ENCODE data around the gene ZDHHC7. TPM values are rescaled to one million over a fixed set of nuclear protein-coding genes. Genes with fewer than 3 reads are reported as not detected.

The ZDHHC7 gene
- total RNA-seq, 1 donor from 2014 or later: 26.9 TPM

GRCh38 chr16:84926462-84926861 is 84.9 kb downstream of the ZDHHC7 start:
- Mint-ChIP-seq H3K27ac (no peak overlapping the region), H3K27me3 (peaks cover 3% of the 10 kb centered on the region), H3K4me1 (no peaks in the 10 kb centered on the region), H3K4me3 (no peak overlapping the region), H3K9me3 (no peaks in the 10 kb centered on the region), H3K36me3 (ENCODE audit: low read depth) (no peaks in the 10 kb centered on the region)
- DNase-seq (no peak), ATAC-seq (ENCODE audit: low read depth) (no peak)
- ChIA-PET CTCF (interaction anchor here (1.7 to 2.2 kb wide), 2 partner anchors 25 to 160 kb away, joined by 7 to 10 read pairs; no protein-coding TSS in a partner anchor), POLR2A (no interaction called here)
- intact Hi-C loops (cut with micrococcal nuclease): no loop called here
- no peak for TF ChIP-seq CTCF (IDR thresholded peaks at IDR 0.05)

GRCh38 chr16:84925773-84926372 is 85.5 kb downstream of the ZDHHC7 start:
- CTCF ChIA-PET: interaction anchor here (1.7 to 2.2 kb wide), 2 partner anchors 26 to 161 kb away, joined by 7 to 10 read pairs; no protein-coding TSS in a partner anchor
- TF ChIP-seq CTCF (IDR thresholded peaks at IDR 0.05): no peak

GRCh38 chr16:84925092-84925772 is 86.1 kb downstream of the ZDHHC7 start:
- POLR2A ChIA-PET: no interaction called here
- intact Hi-C loops (cut with micrococcal nuclease): loop anchor here (1.0 kb wide), 3 partner anchors 27 to 161 kb away; no protein-coding TSS in a partner anchor
- Mint-ChIP-seq H3K36me3 (ENCODE audit: low read depth) (no peaks in the 10 kb centered on the region), H3K9me3 (no peaks in the 10 kb centered on the region), H3K27me3 (peaks cover 3% of the 10 kb centered on the region), H3K27ac (no peak overlapping the region), H3K4me1 (no peaks in the 10 kb centered on the region), H3K4me3 (no peak overlapping the region)
- TF ChIP-seq CTCF (IDR thresholded peaks at IDR 0.05): no peak
- DNase-seq: peak; percentile 62
- CTCF ChIA-PET: interaction anchor here (0.6 to 2.2 kb wide), 6 partner anchors 26 to 304 kb away, joined by 3 to 10 read pairs (median 5); no protein-coding TSS in a partner anchor
- ATAC-seq (ENCODE audit: low read depth): no peak

More at GRCh38 chr16:84925773-84926372, 85.5 kb downstream of the ZDHHC7 start:
- Mint-ChIP-seq H3K36me3 (ENCODE audit: low read depth) (no peaks in the 10 kb centered on the region), H3K9me3 (no peaks in the 10 kb centered on the region), H3K27ac (no peak overlapping the region), H3K4me1 (no peaks in the 10 kb centered on the region), H3K4me3 (no peak overlapping the region), H3K27me3 (peaks cover 3% of the 10 kb centered on the region)
- intact Hi-C loops (cut with micrococcal nuclease): loop anchor here (1.0 kb wide), 3 partner anchors 26 to 160 kb away; no protein-coding TSS in a partner anchor
- DNase-seq: no peak
- no peak for ATAC-seq (ENCODE audit: low read depth)
- POLR2A ChIA-PET: no interaction called here

- ChIA-PET CTCF (interaction anchor here (0.6 to 2.2 kb wide), 5 partner anchors 27 to 304 kb away, joined by 3 to 10 read pairs (median 4); no protein-coding TSS in a partner anchor), POLR2A (no interaction called here)
- Mint-ChIP-seq H3K9me3 (no peaks in the 10 kb centered on the region), H3K27ac (no peak overlapping the region), H3K36me3 (ENCODE audit: low read depth) (no peaks in the 10 kb centered on the region), H3K27me3 (peaks cover 7% of the 10 kb centered on the region), H3K4me1 (no peaks in the 10 kb centered on the region), H3K4me3 (no peak overlapping the region)
- DNase-seq: no peak
- intact Hi-C loops (cut with micrococcal nuclease): loop anchor here (1.0 kb wide), 3 partner anchors 28 to 162 kb away; no protein-coding TSS in a partner anchor
- TF ChIP-seq CTCF (IDR thresholded peaks at IDR 0.05): no peak
- ATAC-seq (ENCODE audit: low read depth): no peak
These were observed 86.8 kb downstream of the ZDHHC7 start for GRCh38 chr16:84924331-84925091.

Other genes with a start within 250 kb of the ZDHHC7 start
- gene CRISPLD2, start 191.6 kb downstream of the ZDHHC7 start, total RNA-seq: not detected in 2 replicates
- gene KIAA0513, start 16.3 kb upstream of the ZDHHC7 start, total RNA-seq: 0.62 and 1.1 TPM in 2 replicates
- gene CIBAR2, start 100.9 kb upstream of the ZDHHC7 start, total RNA-seq: not detected in 2 replicates

Data from activated B cell treated with CpG ODN at 0.5 μM for 24 hours (primary cell).